ENCODE data around the gene SMLR1.

GRCh38 chr6:130847001-130847910, 20.1 kb downstream of the SMLR1 start:
- TF ChIP-seq SPI1 (IDR thresholded peaks at IDR 0.05; ENCODE audit: low read depth, low read length) (no peak), POLR2AphosphoS5 (IDR thresholded peaks at IDR 0.05; ENCODE audit: low read depth, low read length) (no peak), POLR2A (IDR thresholded peaks at IDR 0.05; ENCODE audit: low read depth, low read length) (no peak), POU2F2 (IDR thresholded peaks at IDR 0.05; ENCODE audit: low read depth, low read length) (no peak), TAF1 (IDR thresholded peaks at IDR 0.05; ENCODE audit: low read depth, low read length) (no peak), PAX5 (IDR thresholded peaks at IDR 0.05; ENCODE audit: insufficient read depth, low read length, severe bottlenecking) (no peak)
